ENCODE measurements around the gene IGF2.

DNA sequence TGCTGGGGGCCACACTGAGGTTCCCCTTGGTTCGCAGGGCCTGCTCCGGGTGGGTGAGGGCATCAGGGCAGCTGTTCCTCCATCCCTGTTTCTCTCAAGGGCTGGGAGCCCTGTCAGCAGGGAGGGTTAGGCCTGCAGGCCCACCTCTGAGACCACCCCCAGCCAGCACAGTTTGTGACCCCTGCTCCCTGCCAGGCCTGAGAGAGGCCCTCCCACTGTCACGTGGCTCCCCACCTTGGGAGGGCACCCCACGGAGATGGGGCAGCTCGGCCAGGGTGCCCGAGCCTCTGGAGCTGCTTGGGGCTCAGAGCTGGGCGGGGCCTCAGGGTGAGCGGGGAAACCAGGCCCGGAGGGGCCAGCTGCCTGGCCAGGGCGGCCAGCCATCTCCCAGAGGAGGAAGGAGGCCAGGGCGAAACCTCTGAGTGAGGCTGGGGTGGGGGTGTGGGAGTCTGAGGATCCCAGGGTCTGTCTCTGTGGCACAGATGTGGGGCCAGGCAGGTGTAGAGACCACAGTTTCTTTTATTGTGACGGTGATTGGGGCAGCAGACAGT lies 24.3 kb upstream of the IGF2 start:
- TF ChIP-seq, protein P1, sequence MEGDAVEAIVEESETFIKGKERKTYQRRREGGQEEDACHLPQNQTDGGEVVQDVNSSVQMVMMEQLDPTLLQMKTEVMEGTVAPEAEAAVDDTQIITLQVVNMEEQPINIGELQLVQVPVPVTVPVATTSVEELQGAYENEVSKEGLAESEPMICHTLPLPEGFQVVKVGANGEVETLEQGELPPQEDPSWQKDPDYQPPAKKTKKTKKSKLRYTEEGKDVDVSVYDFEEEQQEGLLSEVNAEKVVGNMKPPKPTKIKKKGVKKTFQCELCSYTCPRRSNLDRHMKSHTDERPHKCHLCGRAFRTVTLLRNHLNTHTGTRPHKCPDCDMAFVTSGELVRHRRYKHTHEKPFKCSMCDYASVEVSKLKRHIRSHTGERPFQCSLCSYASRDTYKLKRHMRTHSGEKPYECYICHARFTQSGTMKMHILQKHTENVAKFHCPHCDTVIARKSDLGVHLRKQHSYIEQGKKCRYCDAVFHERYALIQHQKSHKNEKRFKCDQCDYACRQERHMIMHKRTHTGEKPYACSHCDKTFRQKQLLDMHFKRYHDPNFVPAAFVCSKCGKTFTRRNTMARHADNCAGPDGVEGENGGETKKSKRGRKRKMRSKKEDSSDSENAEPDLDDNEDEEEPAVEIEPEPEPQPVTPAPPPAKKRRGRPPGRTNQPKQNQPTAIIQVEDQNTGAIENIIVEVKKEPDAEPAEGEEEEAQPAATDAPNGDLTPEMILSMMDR (IDR thresholded peaks at IDR 0.05), result no peak
- no peak for TF ChIP-seq POLR2AphosphoS5 (IDR thresholded peaks at IDR 0.05; ENCODE audit: low read depth, low read length)

Measured in Panc1 (cell line).